Lung microvascular endothelial cell (primary cell): ENCODE measurements around the gene CLBA1. TPM values are rescaled to one million over a fixed set of nuclear protein-coding genes. Genes with fewer than 3 reads are reported as not detected.

ENCODE experiments used
- DNase-seq, 2 donors: peaks; one replicate each; pipeline versions ENCODE4 v3.0.0 to v3.0.0-alpha.2; 2010; ENCODE audit warnings: low read depth in 2 of 2
- total RNA-seq: library from RNA; depleted of rRNA; stranded (reverse); fragments of >200 nt; gene quantifications from 2 replicates; pipeline ENCODE4 v1.2.1, GENCODE V29; 2014

The CLBA1 gene
- total RNA-seq, 1 donor from 2014 or later = 3.2 TPM

GRCh38 chr14:104979758-104980610 is 5.6 kb upstream of the CLBA1 start:
- DNase-seq = peak; percentile 58 to 90

GRCh38 chr14:104980611-104981531 is 4.7 kb upstream of the CLBA1 start:
- DNase-seq = no peak

- no peak for DNase-seq
These were observed 3.7 kb upstream of the CLBA1 start for GRCh38 chr14:104981699-104982541.

GRCh38 chr14:104982548-104983230 is 2.9 kb upstream of the CLBA1 start:
- DNase-seq = no peak

- no peak for DNase-seq
These were observed 2.3 kb upstream of the CLBA1 start for GRCh38 chr14:104983231-104983721.

GRCh38 chr14:104984056-104984894 is 1.3 kb upstream of the CLBA1 start:
- no peak for DNase-seq

GRCh38 chr14:104986487-104987164 is 1.0 kb downstream of the CLBA1 start:
- DNase-seq = no peak

GRCh38 chr14:104989236-104989950 is 3.8 kb downstream of the CLBA1 start:
- no peak for DNase-seq

GRCh38 chr14:104989951-104990303 is 4.3 kb downstream of the CLBA1 start:
- DNase-seq = no peak

GRCh38 chr14:104991896-104992230 is 6.3 kb downstream of the CLBA1 start:
- DNase-seq = no peak

- no peak for DNase-seq
These were observed 6.9 kb downstream of the CLBA1 start for GRCh38 chr14:104992501-104992900.

GRCh38 chr14:104993306-104993705 is 7.7 kb downstream of the CLBA1 start:
- DNase-seq = no peak

- no peak for DNase-seq
These were observed 8.4 kb downstream of the CLBA1 start for GRCh38 chr14:104993808-104994591.

GRCh38 chr14:104994978-104995377 is 9.4 kb downstream of the CLBA1 start:
- no peak for DNase-seq

GRCh38 chr14:104996032-104996431 is 10.4 kb downstream of the CLBA1 start:
- DNase-seq = no peak

GRCh38 chr14:104996483-104996882 is 10.9 kb downstream of the CLBA1 start:
- no peak for DNase-seq

- DNase-seq = no peak
These were observed 13.2 kb downstream of the CLBA1 start for GRCh38 chr14:104998801-104999200.

- no peak for DNase-seq
These were observed 13.8 kb downstream of the CLBA1 start for GRCh38 chr14:104999361-104999760.
